GM12878 (cell line): ENCODE measurements around the gene ARHGEF7. TPM values are rescaled to one million over a fixed set of nuclear protein-coding genes. Genes with fewer than 3 reads are reported as not detected.

ENCODE experiments used
- CBFB ChIP-seq: IDR thresholded peaks from 2 replicates; pipeline ENCODE4 v1.6.1; 2016; ENCODE audit warnings: antibody characterized with exemption, low read depth
- CREM ChIP-seq: IDR thresholded peaks from 2 replicates; pipeline ENCODE4 v1.6.1; 2014; ENCODE audit warnings: antibody characterized with exemption, low read depth
- ESRRA ChIP-seq: IDR thresholded peaks from 2 replicates; pipeline ENCODE4 v1.6.1; 2012; ENCODE audit warnings: mild to moderate bottlenecking, low read length, improper control_type of control experiment
- EZH2 ChIP-seq: IDR thresholded peaks from 2 replicates; pipeline ENCODE4 v1.6.1; 2012; ENCODE audit warnings: low read depth, mild to moderate bottlenecking, control low read depth, inconsistent platforms, low read length, borderline replicate concordance; ENCODE audit not compliant: control insufficient read depth
- FOS ChIP-seq: IDR thresholded peaks from 3 replicates; pipeline ENCODE4 v1.6.1; 2011; ENCODE audit warnings: borderline replicate concordance; ENCODE audit not compliant: insufficient read length; ENCODE audit errors: extremely low read depth
- FOXM1 ChIP-seq: IDR thresholded peaks from 2 replicates; pipeline ENCODE4 v1.6.1; 2012; ENCODE audit warnings: low read depth, mild to moderate bottlenecking, inconsistent platforms, low read length, moderate library complexity
- IKZF2 ChIP-seq, 2 experiments: fragments of 450-650 bp; IDR thresholded peaks; 2 replicates each; pipeline ENCODE4 v1.6.1; 2017; ENCODE audit warnings: mild to moderate bottlenecking in 2 of 2, moderate library complexity in 2 of 2
- JUND ChIP-seq: IDR thresholded peaks from 2 replicates; pipeline ENCODE4 v1.6.1; 2012; ENCODE audit warnings: low read depth, mild to moderate bottlenecking, low read length, improper control_type of control experiment, moderate library complexity
- KDM1A ChIP-seq: fragments of 200-600 bp; sonication (generic); IDR thresholded peaks from 2 replicates; pipeline ENCODE4 v1.6.1; 2016; ENCODE audit warnings: borderline replicate concordance
- LARP7 ChIP-seq: fragments of 450-650 bp; IDR thresholded peaks from 2 replicates; pipeline ENCODE4 v1.6.1; 2017; ENCODE audit warnings: mild to moderate bottlenecking
- MAX ChIP-seq: IDR thresholded peaks from 2 replicates; pipeline ENCODE4 v1.6.1; 2012; ENCODE audit warnings: low read depth, low read length, improper control_type of control experiment
- NR2F1 ChIP-seq: fragments of 450-650 bp; conservative IDR thresholded peaks from 2 replicates; pipeline ENCODE4 v1.6.1; 2017; ENCODE audit warnings: mild to moderate bottlenecking
- PML ChIP-seq: IDR thresholded peaks from 2 replicates; pipeline ENCODE4 v1.6.1; 2012; ENCODE audit warnings: low read length, inconsistent platforms
- RAD51 ChIP-seq: fragments of 450-650 bp; IDR thresholded peaks from 2 replicates; pipeline ENCODE4 v1.6.1; 2016; ENCODE audit warnings: moderate library complexity, mild to moderate bottlenecking, inconsistent platforms
- RB1 ChIP-seq: fragments of 450-650 bp; formaldehyde crosslinking; IDR thresholded peaks from 2 replicates; pipeline ENCODE4 v1.6.1; 2017; ENCODE audit warnings: mild to moderate bottlenecking, borderline replicate concordance
- RCOR1 ChIP-seq: conservative IDR thresholded peaks from 2 replicates; pipeline ENCODE4 v1.6.1; 2012; ENCODE audit warnings: low read depth, low read length, improper control_type of control experiment
- REST ChIP-seq: IDR thresholded peaks from 2 replicates; pipeline ENCODE4 v1.6.1; 2012; ENCODE audit warnings: mild to moderate bottlenecking, low read depth, low read length
- RFX5 ChIP-seq: IDR thresholded peaks from 2 replicates; pipeline ENCODE4 v1.6.1; 2011; ENCODE audit warnings: low read depth, low read length, improper control_type of control experiment
- SMAD5 ChIP-seq: IDR thresholded peaks from 2 replicates; pipeline ENCODE4 v1.6.1; 2016; ENCODE audit warnings: antibody characterized with exemption, low read depth
- SMARCA5 ChIP-seq: fragments of 450-650 bp; IDR thresholded peaks from 2 replicates; pipeline ENCODE4 v1.6.1; 2017; ENCODE audit warnings: mild to moderate bottlenecking
- STAT1 ChIP-seq: fragments of 450-650 bp; conservative IDR thresholded peaks from 2 replicates; pipeline ENCODE4 v1.6.1; 2014; ENCODE audit warnings: antibody characterized with exemption, mild to moderate bottlenecking
- USF1 ChIP-seq: IDR thresholded peaks from 2 replicates; pipeline ENCODE4 v1.6.1; 2011; ENCODE audit warnings: borderline replicate concordance, low read depth, mild to moderate bottlenecking, moderate library complexity, mixed read lengths, low read length; ENCODE audit not compliant: insufficient read depth; ENCODE audit errors: extremely low read length
- ZNF592 ChIP-seq: fragments of 450-650 bp; IDR thresholded peaks from 2 replicates; pipeline ENCODE4 v1.6.1; 2017; ENCODE audit warnings: mild to moderate bottlenecking, moderate library complexity
- ZSCAN29 ChIP-seq: fragments of 450-650 bp; IDR thresholded peaks from 2 replicates; pipeline ENCODE4 v1.6.1; 2017; ENCODE audit warnings: mild to moderate bottlenecking, moderate library complexity
- polyA plus RNA-seq, 11 experiments: library from polyadenylated mRNA; depleted of rRNA in 4 of 11; unstranded in 6 of 11; stranded (reverse) in 5 of 11; fragments of >200 nt; fragmentation: Nextera tagmentation in 4 of 11; fragmentation: Illumina TruSeq in 1 of 11; extraction: Ambion mirVana in 4 of 11; extraction: Trizol in 1 of 11; gene quantifications; 1 replicate in 1 of 11; 2 replicates in 10 of 11; pipeline versions ENCODE4 v1.2.1 to v1.2.3, GENCODE V29; 2011 to 2016; ENCODE audit warnings: inconsistent platforms in 2 of 11, missing spikeins in 2 of 11, low read depth in 1 of 11
- total RNA-seq, 4 experiments: library from RNA; depleted of rRNA in 3 of 4; stranded (reverse); fragments of >200 nt in 3 of 4; fragmentation: Illumina TruSeq in 1 of 4; extraction: Trizol in 1 of 4; gene quantifications; 2 replicates each; pipeline versions ENCODE4 v1.2.1 to v1.2.3, GENCODE V29; 2013 to 2021

ARHGEF7 gene
- total and polyA plus RNA-seq, 10 of the 15 experiments (the other 5 are each of a cell fraction or from before 2014, with no cell fraction given) = 4.7 to 65.5 (median 36.6) TPM

- TF ChIP-seq REST = no peak
- TF ChIP-seq SMAD5 = no peak; the same call in 1 of the 2 replicates
- no peak for TF ChIP-seq JUND
- TF ChIP-seq USF1 = no peak
- no peak for TF ChIP-seq STAT1
- TF ChIP-seq NR2F1 = no peak; the same call in 1 of the 2 replicates
- TF ChIP-seq LARP7 = peak; percentile 87
- TF ChIP-seq ESRRA = peak; percentile 60; the same call in 1 of the 2 replicates
- no peak for TF ChIP-seq ZNF592
- TF ChIP-seq FOXM1 = no peak
- TF ChIP-seq RAD51 = no peak
- TF ChIP-seq CBFB = no peak
- no peak for TF ChIP-seq EZH2
- TF ChIP-seq FOS = no peak
- TF ChIP-seq IKZF2 (IDR thresholded peaks at IDR 0.05) = no peak
- peak; percentile 88 for TF ChIP-seq PML
- no peak for TF ChIP-seq KDM1A
- TF ChIP-seq CREM = peak; percentile 99
- TF ChIP-seq RB1 = peak; percentile 90; the same call in 1 of the 2 replicates
- peak; percentile 55; the same call in 1 of the 2 replicates for TF ChIP-seq ZSCAN29
- TF ChIP-seq RFX5 = no peak
- peak; percentile 71 for TF ChIP-seq MAX
- TF ChIP-seq RCOR1 = no peak
- TF ChIP-seq SMARCA5 = peak; percentile 67; the same call in 1 of the 2 replicates
These were observed 38.3 kb downstream of the ARHGEF7 start (continued) for GRCh38 chr13:111153279-111153976.
